ENCODE measurements around the gene RPS6KA3.

- TF ChIP-seq CTCF (optimal IDR thresholded peaks at IDR 0.05 in 1 of 3, IDR thresholded peaks at IDR 0.05 in 1 of 3, conservative IDR thresholded peaks at IDR 0.05 in 1 of 3; ENCODE audit: extremely low read depth in 1 of 3, insufficient read depth in 2 of 3, low read length in 3 of 3) = no peak
- no peak for TF ChIP-seq EZH2 (IDR thresholded peaks at IDR 0.05; ENCODE audit: low read length)
These were observed 130.8 kb downstream of the RPS6KA3 start for GRCh38 chrX:20135944-20136343.

Data from keratinocyte (primary cell).